Retina (tissue), 1 donor: ENCODE results near the gene NLRP6.
"Not testable (repeated sequence)": the region's sequence is repeated elsewhere in the genome, so short reads cannot be mapped to it uniquely, and the experiment has no call there.

Experiments
- DNase-seq: peaks from one replicate; pipeline ENCODE4 v3.0.0-alpha.2; 2016

The NLRP6 gene

DNA sequence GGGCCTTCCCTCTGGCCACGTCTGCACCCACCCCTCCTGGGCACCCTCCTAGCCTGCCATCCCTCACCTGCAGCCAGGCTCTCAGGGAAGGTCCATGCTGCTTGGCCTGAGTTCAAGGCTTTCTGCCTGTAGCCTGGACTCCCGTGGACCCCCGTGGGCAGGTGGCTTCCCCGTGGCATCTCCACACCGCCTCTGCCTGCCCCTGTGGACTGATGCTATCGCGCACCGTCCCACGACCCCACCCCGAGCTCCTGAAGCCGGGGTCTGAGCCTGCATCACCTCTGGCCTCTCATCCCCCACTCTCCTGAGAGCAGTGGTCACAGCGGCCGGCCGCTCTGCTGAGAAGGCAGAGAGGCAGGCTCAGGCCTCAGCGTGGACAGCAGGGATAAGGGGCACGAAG, 16.6 kb downstream of the NLRP6 start:
- no peak for DNase-seq

DNA sequence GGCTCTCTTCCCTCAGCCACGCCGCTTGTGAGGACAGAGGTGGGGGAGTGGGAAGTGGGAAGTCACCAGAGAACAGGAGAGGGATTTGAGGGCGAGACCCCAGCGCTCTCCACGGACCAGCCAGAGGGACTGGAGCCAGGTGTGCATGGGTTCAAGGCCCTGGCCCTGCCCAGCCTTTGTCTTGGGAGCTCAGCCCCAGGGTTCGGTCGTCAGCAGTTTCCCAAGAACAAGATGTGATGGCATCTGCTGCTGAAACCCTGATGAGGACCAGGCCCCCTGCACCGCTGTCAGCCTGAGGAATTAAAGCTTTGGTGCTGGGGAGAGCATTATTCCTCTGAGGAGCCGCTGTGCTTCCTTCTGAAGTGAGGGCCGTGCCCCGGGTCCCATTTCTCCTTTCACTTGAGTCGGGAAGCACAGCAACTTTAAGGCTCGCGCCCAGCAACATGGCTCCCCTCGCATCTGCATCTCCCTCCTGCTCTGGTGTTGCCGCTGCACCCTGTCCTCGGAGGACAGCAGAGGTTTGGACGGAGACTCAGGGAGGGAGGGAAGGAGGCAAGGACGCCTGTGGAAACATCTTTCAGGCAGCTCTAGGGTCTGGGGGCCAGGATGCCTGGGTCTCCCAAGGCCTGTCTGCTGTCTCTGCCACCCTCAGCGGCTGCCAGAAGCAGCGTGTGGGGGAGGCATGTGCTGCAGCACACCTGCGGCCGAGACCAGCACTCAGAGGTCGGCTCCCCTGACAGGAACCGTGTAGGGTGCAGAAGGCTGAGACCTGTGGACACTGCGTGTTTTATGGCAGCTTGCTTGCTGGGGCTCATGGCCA, 17.4 kb downstream of the NLRP6 start:
- DNase-seq: no peak

DNA sequence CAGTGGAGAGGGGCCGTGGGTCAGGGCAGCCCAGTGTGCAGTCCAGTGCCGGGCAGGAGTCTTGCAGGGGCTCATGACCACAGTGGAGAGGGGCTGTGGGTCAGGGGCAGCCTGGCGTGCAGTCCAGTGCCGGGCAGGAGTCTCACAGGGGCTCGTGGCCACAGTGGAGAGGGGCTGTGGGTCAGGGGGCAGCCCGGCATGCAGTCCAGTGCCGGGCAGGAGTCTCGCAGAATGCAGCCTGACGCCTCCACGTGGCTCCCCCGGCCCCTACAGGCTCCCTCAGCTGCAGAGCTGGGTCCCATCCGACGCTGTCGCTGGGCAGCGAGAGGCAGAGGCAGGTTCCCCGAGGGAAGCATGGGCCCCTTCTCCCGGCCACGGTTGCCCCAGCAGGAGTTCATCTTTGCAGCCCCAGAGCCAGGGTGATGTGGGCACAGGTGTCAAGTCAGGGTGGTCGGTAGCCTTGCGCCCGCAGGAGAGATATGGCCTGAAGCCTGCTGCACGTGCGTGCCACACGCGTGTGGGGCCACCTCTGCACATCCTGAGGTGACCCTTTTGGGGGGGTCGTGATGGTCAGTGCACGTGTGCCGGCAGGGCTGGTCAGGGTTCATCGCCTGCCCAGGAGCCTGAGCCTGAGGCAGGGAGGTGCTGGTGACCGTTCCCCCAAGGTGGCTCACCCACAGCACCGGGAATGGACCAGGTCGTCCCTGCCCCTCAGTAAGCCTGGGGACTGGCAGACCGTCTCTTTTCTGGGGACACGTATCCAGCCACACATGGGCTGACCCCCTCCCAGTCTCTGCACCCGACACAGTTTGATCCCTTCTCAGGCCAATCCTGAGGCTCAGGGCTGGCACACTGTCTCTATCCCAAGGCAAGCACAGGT, 18.2 kb downstream of the NLRP6 start:
- no peak for DNase-seq

DNA sequence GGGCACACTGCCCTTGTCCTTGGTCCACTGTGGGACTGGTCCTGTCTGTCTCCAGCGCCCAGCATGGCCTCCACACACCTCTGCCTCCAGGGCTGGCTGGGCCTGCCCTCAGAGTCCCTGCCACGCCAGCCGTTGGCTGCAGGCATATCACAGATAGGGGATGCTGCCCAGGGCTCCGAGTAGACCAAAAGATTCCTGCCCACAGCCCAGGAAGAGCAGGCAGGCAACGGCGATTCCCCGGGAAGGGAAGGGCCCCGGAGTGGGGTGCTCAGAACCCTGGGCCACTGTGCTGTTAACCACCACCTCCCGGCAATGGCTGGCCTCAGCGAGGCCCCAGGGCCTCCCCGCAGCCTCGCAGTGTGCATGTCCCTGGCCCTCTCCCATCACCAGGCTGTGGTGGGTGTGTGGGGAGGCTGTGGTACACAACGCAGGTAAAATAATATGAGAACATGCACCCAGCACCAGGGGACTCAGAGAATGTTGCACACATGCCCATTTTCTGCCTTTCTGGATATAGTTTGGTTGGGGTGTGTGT, 18.9 kb downstream of the NLRP6 start:
- no peak for DNase-seq

DNA sequence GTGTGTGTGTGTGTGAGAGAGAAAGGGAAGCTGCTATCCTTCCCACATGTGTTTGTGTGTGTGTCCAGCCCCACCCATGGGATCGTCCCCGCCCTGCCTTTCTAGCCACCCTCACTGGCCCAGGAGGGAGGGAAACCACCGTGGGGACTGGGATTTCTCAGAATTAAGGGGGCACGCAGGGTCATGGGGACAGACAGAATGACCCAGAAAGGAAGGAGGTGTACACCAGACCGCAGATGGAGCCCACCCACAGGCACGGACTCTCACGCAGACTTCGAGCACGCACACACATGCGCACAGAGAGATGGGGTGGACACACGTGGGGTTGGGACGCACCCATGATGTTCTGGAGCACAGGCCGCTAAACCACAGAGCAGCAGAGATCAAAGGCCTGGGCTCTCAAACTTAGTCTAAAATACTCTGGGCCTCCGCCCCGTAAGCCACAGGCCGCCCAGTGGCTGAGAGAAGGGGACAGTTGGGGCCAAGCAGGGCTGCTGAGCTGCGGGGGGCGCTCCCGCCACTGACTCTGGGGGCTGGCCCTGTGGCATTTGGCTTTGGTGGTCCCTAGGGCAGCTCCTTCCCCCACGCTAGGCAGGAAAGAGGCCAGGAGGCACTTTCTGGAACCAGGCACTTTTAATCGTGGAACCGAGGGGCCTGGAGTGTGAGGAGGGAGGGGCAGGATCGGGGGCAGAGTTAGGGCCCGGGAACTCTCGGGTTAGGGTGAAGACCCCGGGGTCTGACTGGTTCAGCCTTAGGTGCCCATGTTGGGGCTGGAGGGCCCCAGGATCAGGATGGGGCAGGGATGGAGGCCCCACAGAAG, 19.6 kb downstream of the NLRP6 start:
- no peak for DNase-seq

DNA sequence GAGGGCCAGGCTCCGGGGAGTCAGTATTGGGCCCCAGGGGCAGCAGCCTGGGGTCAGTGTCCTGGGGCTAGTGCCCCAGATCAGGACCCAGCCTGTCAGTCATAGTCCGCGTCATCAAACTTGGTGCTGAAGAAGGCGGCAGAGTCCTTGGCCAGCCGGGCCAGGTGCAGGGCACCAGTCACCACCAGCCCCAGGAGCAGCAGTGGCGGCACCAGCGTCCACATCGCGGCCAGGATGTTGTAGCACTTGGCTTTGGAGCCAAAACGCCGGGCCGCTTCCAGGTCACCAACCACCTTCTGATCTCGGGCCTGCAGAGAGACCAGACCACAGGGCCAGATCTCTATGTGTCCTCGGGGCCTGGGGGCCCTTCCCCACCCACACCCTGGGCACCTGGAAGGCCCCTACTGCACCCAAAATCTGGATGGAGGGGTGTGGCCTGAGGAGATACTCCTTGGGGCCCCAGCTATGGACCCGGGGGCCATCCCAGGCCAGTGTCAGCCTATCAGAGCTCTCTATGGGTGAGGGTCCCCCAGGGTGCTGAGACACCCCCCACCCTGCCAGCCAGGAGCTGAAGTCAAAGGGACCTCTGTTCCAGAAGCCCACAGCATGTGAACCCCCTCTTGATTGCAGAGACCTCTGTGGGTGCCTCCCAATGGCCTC, 20.3 kb downstream of the NLRP6 start:
- no peak for DNase-seq

DNA sequence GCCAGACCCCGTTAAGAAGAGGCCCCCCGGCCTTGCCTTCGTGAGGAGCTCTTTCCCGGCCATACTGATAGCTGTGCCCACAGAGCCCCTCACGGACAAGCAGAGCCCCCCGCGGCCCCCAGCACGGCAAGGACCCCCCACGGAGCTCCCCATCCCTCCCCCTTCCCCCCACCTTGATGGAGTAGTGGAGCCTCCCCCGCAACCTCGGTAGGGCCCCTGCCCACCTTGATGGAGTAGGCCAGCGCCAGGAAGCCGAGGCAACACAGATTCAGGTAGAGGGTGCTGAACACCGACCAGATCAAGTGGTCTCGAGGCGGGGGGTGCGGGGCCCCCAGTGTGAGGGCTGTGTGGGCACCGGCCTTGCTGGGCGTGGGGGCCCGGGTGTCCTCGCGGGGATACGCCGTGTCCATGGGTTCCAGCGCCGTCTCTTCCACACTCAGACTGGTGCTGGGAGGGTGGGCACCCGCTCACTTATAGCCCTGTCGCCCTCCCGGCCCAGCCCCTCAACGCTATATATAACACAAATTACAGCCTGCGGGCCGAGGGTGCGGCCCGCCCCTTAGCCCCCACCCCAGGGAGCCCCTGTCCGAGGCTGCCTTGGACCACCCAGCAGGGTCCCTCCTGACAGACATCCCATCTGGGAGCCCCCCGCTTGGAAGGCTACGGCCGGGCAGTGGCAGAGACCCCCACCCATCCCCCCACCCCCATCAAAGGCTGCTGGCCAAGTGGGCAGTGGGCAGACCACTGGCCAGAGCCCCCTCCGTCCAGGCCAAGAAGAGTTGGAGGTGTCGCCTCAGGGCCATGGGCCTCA, 21.1 kb downstream of the NLRP6 start, which contains the start of gene IFITM5:
TSS of gene IFITM5 (minus strand) at position 446 of the 811 bp plus-strand sequence. CDS start at position 410, 36 bp downstream.
- no peak for DNase-seq

DNA sequence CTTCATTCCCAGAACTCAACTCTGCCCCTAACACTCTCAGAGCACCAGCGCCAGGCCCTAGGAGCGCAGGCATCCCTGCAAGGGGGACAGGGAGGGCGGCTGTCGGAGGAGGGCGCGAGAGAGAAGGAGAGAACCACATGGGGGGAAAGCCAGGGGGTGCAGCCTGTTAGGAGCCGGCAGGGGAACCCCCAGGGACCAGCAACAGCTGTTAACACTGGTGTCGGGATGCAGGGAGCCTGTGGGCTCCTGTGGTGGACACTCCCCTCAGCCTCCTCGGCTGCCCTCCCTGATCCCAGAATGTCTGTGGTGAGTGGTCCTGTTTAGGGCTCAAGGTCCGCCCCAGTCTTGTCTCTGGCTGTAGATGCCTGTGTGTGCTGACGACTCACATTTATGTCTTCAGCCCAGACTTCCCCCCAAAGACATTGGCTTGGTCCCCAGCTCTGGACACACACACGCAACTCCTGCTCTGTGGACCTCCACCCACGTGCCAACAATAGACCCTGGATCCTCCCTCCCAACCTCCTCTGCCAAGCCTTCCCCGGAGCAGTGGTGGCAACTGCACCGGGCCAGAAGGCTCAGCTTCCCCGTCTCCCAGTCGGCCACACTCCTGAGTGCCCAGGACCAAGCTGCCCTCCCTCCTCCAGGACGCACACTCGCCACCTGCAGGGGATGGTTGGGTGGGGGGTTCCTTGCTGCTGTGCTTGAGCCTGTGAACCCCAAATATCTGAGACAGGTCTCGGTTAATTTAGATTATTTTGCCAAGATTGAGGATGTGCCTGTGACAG, 21.9 kb downstream of the NLRP6 start:
- DNase-seq: no peak

DNA sequence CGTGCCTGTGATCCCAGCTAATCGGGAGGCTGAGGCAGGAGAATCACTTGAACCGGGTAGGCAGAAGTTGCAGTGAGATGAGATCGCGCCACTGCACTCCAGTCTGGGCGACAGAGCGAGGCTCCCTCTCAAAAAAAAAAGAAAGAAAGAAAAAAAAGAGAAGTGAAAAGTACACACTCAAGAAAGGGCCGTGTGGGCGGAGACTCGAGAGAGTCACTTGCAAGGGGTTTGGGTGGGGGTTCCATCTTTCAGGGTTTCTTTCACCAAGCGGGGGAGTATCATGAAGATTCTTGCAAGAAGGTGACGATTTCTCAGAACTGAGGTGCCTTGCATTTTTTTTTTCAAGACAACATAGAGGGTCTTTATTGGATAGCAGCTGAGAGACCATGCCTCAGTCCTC, 25.2 kb downstream of the NLRP6 start:
- no peak for DNase-seq

DNA sequence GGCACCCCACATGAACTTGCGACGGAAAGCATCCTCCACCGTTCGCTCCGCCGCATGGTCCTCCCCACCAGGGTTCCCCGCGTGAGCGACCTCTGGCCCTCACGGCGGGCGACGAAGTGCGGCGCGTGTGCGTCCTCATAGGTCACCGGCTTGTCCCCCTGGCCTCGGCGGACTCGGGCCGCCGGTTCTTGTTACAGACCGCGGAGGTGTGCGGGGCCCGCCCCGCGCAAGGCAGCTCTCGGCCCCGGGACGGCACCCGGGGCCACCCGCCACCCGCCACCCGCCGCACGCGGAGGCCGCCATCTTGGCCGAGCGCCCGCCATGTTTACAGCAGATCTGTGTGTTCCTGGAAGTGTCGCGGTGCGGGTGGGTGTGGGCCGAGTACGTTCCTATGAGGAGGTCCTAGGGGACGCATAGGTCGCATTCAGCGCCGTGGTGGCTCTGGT, 25.9 kb downstream of the NLRP6 start:
- DNase-seq: no peak

DNA sequence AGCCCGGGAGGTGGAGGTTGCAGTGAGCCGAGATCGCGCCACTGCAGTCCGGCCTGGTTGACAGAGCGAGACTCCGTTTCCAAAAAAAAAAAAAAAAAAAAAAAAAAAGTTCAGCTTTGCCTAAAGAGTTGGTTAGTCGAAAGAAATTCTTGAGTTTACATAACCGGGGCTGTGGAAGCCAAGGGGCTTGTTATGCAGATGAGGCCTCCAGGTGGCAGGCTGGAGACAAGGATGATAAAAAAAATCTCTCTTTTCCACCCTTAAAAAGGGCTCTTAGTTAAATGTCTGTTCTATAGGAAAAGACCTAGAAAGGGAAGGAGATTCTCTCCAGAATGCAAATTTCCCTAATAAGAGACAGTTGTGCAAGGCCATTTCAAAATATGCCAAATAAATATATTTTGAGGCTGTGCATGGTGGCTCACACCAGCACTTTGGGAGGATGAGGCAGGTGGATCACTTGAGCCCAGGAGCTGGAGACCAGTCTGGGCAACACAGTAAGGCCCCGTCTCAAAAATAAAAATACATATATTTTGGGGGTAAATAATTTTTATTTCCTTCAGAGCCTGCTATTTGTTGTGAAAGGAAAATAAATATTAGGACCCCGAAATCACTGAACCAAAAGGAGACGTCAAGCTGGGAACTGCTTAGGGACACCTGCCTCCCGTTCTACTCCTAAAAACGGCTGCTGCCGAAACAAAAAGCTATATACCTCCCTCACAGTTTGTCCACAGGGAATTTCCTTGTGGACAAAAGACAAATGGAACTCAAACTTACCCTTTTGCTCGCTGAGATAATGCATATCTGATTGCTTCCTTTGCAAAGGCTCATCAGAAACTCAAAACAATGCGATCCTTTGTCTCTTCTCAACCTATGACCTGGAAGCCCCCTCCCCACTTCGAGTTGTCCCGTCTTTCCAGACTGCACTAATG, 27.0 kb downstream of the NLRP6 start:
- DNase-seq: peak; percentile 77

DNA sequence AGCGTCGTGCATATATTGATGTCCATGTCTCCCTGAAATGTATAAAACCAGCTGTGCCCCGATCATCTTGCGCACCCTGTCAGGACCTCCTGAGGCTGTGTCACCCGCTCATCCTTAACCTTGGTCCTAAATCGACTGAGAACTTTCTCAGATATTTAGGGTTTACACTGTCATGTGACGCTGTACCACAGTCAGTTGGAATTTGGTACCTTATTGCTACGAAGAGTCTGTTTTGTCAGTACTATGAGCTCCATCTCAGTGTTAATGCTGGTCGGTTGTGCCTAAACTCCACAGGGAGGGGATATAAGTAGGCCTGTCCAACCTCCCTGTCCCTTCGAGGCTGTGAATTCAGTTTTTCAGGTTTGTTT, 27.6 kb downstream of the NLRP6 start:
- no peak for DNase-seq

DNA sequence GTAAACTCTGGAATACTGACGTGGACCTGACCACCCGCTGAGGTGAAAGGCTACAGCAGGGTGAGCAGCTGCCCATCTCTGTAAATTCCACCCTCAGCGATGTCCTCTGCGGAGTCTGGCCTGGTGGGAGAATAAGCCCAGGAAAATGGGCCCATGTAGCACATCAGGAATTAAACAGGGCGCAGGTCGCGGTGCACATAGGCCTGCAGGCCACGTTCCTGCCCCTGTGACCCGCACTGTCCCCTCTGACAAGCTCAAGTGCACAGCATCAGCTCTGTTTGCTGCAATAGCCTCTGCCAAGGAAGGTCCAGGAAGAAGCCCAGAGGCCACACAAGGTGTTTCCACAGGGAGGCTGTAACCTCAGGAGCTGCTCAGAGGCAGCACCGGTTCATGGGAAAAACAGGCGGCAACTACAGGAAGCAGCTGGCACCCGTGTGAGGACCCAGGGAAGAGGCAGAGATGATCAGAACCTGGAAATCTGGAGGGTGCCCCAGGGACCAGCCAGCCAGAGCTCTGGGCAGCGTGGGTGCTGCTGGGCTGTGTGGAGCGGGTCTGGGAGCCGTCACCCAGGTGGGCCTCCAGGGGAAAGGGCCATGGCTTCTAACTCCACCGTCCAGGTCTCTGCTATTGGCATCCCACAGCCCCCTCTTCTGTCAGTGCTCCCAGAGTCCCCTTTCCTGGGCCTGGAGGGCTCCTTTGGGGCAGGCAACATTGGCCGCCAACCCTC, 28.6 kb downstream of the NLRP6 start:
- no peak for DNase-seq

DNA sequence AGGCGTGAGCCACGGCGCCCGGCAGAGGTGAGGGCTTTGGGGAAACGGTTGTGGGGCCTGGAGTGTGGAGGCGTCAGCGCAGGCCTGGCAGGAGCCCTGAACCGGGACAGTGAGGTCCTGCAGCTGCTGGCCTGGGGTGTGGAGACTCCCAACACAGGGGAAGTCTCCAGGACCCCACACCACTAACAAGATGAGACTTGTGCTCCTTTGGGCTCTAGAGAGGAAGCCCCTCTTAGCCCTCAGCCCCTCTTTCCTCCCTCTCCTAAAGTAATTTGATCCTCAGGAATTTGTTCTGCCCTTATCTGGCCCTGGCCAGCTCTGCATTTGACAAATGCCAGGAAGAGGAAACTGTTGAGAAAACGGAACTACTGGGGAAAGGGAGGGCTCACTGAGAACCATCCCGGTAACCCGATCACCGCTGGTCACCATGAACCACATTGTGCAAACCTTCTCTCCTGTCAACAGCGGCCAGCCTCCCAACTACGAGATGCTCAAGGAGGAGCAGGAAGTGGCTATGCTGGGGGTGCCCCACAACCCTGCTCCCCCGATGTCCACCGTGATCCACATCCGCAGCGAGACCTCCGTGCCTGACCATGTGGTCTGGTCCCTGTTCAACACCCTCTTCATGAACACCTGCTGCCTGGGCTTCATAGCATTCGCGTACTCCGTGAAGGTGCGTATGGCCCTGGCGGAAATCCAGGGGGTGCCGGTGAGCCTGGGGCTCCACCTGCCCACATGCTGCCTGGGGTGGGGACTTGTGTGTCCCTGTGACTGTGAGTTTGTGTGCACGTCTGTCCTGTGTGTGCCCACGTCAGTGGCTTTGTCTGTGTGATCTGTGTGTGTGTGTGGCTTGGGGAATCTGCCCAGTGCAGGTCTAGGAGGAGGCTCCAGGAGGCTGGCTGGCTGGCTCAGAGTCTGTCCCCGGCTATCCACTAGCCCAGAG, 29.8 kb downstream of the NLRP6 start, which contains the start of gene IFITM2:
TSS of gene IFITM2 (plus strand) at position 51 of the 943 bp plus-strand sequence. CDS start at position 428, 377 bp downstream.
- not testable (repeated sequence) for DNase-seq

DNA sequence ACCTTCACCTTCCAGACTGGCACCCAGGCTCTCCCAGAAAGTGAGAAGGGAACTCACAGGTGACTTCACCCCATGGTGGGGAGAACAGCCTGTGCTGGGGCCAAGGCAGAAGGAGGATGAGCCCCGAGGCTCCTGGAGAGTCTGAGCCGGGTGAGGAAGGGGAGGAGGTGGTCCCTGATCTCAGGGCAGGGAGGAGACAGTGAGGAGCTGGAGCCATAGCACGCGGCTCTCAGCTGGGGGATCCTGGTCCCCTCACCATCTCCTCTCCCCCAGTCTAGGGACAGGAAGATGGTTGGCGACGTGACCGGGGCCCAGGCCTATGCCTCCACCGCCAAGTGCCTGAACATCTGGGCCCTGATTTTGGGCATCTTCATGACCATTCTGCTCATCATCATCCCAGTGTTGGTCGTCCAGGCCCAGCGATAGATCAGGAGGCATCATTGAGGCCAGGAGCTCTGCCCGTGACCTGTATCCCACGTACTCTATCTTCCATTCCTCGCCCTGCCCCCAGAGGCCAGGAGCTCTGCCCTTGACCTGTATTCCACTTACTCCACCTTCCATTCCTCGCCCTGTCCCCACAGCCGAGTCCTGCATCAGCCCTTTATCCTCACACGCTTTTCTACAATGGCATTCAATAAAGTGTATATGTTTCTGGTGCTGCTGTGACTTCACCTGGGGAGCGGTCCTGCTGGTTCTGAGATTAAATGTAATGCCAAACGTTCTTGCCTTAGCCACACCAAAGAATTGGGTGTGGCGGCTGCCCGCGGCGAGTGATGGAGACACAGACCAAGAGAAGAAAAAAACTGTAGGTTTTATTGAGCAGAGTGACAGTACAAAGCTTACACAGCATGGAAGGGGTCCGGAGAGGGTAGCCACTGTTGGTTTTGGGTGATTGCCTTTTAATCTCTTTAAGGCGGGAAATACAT, 30.8 kb downstream of the NLRP6 start:
- DNase-seq: not testable (repeated sequence)

DNA sequence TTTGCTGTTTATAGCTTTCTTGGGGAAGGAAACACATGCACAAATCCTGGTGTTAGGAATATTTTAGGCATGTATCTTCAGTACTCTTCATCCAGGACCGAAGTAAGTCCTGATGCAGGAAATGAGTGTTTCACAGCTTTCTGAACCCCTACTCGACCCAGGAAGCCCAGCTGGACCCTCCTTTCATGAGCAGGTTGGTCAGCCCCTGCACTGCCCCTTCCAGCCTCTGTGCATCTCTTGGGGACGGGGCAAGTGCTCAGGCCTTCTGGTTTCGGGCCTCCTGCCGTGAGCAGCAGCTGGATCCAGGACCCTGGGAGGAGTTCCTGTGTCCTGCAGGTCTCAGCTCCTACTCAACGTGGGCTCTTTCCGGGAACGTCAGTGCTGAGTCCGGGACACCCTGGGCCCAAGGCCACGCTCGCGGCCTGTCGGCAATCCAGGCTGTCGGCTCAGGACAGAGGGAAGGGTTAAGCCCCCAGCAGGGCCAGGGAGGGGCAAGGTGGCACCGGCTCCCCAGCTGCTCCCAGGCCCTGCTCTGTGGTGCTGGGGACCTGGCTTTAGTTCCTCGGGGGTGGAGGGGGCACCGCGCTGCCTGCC, 31.9 kb downstream of the NLRP6 start:
- not testable (repeated sequence) for DNase-seq
